ENCODE results near the gene JSRP1.
A peak's percentile ranks its signal among the peaks of the same experiment; 100 is the strongest.

Gene JSRP1

DNA sequence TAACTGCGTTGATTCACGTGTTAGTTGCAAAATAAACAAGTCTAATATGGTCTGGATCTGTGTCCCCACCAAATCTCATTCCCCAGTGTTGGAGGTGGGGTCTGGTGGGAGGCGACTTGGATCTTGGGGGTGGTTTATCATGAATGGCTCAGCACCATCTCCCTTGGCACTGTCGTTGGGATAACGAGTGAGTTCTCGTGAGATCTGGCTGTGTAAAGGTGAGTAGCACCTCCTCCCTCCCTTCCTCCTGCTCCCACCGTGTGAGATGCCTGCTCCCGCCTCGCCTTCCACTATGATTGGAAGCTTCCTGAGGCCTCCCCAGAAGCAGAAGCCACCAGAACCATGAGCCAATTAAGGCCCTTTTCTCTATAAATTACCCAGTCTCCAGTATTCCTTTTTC lies 20.9 kb upstream of the JSRP1 start:
- ChIA-PET POLR2A (no interaction called here), CTCF (no interaction called here)
- no peak for DNase-seq (ENCODE audit: extremely low spot score)
- no peak for TF ChIP-seq FOXM1 (IDR thresholded peaks at IDR 0.05; ENCODE audit: borderline replicate concordance)
- TF ChIP-seq ELF4 (IDR thresholded peaks at IDR 0.05) = no peak
- no peak for TF ChIP-seq LEF1 (IDR thresholded peaks at IDR 0.05; ENCODE audit: borderline replicate concordance)
- TF ChIP-seq BHLHE40 (IDR thresholded peaks at IDR 0.05; ENCODE audit: borderline replicate concordance) = no peak
- TF ChIP-seq ARNT (IDR thresholded peaks at IDR 0.05) = no peak
- no peak for TF ChIP-seq HDGF (IDR thresholded peaks at IDR 0.05; ENCODE audit: borderline replicate concordance)
- TF ChIP-seq SUZ12 (IDR thresholded peaks at IDR 0.05) = no peak
- TF ChIP-seq FOXA1 (IDR thresholded peaks at IDR 0.05) = no peak
- no peak for TF ChIP-seq FOXK2 (IDR thresholded peaks at IDR 0.05)
- TF ChIP-seq SP1 (IDR thresholded peaks at IDR 0.05) = no peak
- no peak for TF ChIP-seq L3MBTL2 (conservative IDR thresholded peaks at IDR 0.05)
- TF ChIP-seq TARDBP (IDR thresholded peaks at IDR 0.05) = no peak
- no peak for TF ChIP-seq ZNF384 (IDR thresholded peaks at IDR 0.05)
- TF ChIP-seq CTBP1 (IDR thresholded peaks at IDR 0.05; ENCODE audit: borderline replicate concordance) = no peak
- TF ChIP-seq, protein P1, sequence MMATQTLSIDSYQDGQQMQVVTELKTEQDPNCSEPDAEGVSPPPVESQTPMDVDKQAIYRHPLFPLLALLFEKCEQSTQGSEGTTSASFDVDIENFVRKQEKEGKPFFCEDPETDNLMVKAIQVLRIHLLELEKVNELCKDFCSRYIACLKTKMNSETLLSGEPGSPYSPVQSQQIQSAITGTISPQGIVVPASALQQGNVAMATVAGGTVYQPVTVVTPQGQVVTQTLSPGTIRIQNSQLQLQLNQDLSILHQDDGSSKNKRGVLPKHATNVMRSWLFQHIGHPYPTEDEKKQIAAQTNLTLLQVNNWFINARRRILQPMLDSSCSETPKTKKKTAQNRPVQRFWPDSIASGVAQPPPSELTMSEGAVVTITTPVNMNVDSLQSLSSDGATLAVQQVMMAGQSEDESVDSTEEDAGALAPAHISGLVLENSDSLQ (IDR thresholded peaks at IDR 0.05) = no peak
- TF ChIP-seq NFRKB (IDR thresholded peaks at IDR 0.05) = no peak

DNA sequence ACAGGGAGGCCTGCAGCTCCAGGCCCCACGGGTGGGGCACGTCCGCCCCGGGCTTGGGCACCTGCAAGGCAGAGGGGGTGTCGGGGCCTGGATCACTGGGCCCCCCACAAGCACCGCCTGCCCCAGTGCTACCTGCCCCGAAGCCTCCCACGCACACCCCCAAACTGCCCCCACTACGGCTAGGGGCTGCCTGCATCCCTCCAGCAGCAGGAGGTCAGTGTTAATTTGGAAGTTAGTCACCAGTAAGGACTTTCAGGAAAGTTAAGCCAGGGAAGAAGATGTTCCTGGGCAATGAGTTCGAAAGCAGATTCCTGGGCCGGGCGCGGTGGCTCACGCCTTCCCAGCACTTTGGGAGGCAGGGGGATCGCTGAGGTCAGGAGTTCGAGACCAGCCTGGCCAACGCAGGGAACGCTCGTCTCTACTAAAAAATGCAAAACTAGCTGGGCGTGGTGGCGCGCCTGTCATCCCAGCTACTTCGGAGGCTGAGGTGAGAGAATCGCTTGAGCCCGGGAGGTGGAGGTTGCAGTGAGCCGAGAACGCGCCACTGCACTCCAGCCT lies 20.3 kb upstream of the JSRP1 start:
- ChIA-PET POLR2A (no interaction called here), CTCF (no interaction called here)
- DNase-seq (ENCODE audit: extremely low spot score) = no peak
- TF ChIP-seq SP1 (IDR thresholded peaks at IDR 0.05) (no peak), L3MBTL2 (conservative IDR thresholded peaks at IDR 0.05) (no peak), BHLHE40 (IDR thresholded peaks at IDR 0.05; ENCODE audit: borderline replicate concordance) (no peak), LEF1 (IDR thresholded peaks at IDR 0.05; ENCODE audit: borderline replicate concordance) (no peak)

DNA sequence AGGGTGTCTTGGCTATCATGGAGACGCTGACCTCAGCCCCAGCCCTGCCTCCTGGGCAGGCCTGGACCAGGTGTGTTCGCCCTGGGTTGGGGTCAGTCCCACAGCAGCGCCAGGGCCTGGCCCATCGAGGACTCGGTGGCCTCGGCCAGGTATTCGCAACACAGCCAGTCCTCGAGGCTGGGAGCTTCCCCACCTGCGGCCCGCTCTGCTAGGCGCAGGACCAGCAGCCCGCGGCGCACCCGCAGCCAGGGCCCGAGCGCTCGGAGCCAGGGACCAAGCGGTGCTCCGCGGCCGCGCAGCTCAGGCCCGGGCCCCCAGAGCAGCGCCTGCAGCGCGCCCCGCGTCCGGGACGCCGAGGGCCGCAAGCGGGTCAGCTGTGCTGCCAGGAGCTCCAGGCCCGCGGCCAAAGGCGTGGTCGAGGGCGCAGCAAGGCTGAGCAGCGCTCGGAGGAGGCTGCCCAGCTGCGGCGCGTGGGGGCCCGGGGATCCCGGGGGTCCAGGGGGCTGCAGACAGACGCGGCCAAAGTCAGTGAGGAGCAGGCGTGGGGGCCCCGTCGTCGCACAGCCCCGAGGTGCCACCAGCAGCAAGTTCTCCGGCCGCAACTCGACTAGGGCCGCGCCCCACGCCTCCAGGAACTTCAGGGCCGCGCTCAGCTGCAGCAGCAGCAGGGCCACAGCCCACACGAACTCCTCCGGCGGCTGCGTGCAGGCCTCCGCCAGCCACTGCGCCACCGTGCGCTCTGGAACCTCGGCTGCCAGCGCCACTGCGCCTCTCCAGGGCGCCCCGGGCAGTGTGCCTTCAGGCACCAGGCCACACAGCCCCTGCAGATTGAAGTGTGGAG lies 19.6 kb upstream of the JSRP1 start:
- TF ChIP-seq, protein P1 (IDR thresholded peaks at IDR 0.05) = no peak
- no peak for TF ChIP-seq NFRKB (IDR thresholded peaks at IDR 0.05)
- no peak for TF ChIP-seq ELF4 (IDR thresholded peaks at IDR 0.05)
- TF ChIP-seq TARDBP (IDR thresholded peaks at IDR 0.05) = no peak
- no peak for TF ChIP-seq HDGF (IDR thresholded peaks at IDR 0.05; ENCODE audit: borderline replicate concordance)
- TF ChIP-seq SP1 (IDR thresholded peaks at IDR 0.05) = no peak
- no peak for TF ChIP-seq FOXM1 (IDR thresholded peaks at IDR 0.05; ENCODE audit: borderline replicate concordance)
- TF ChIP-seq ZNF384 (IDR thresholded peaks at IDR 0.05) = no peak
- no peak for TF ChIP-seq SUZ12 (IDR thresholded peaks at IDR 0.05)
- no peak for TF ChIP-seq BHLHE40 (IDR thresholded peaks at IDR 0.05; ENCODE audit: borderline replicate concordance)
- TF ChIP-seq L3MBTL2 (conservative IDR thresholded peaks at IDR 0.05) = no peak
- POLR2A ChIA-PET = interaction anchor here (1.6 kb wide), 1 partner anchor 13 kb away, joined by 4 read pairs; no protein-coding TSS in a partner anchor
- CTCF ChIA-PET = interaction anchor here (1.7 kb wide), 1 partner anchor 41 kb away, joined by 4 read pairs; no protein-coding TSS in a partner anchor
- DNase-seq (ENCODE audit: extremely low spot score) = no peak

DNA sequence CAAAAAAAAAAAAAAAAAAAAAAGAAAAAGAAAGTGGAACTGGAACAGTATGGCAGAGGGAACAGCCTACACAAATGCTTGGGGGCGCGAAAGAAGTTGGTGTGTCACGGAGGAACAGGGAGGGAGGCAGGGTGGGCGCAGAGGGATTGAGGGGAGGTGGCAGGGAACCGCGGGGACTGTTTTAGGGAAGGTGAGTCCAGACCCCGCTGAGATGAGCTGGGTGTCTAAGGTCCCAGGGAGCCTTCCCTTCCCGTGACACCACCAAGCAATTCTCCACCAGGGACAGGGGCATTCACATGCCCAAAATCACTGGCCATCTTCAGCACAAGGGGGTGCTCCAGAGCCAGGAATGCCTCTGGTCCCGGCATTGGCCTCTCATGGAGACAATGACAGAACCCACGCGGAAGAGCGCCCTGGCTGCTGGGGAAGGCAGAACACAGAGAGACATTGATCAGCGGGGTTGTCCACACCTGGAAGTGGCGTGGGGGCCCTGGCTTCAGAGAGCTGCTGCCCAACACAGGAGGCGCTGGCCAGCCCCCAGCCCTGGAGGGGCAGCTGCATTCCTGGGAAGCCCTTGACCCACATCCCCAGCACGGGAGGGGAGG lies 18.8 kb upstream of the JSRP1 start:
- POLR2A ChIA-PET = interaction anchor here (1.3 to 1.6 kb wide), 2 partner anchors 10 to 14 kb away, joined by 3 to 4 read pairs; no protein-coding TSS in a partner anchor
- TF ChIP-seq HDGF (IDR thresholded peaks at IDR 0.05; ENCODE audit: borderline replicate concordance) = no peak
- TF ChIP-seq, protein P1 (IDR thresholded peaks at IDR 0.05) = no peak
- CTCF ChIA-PET = interaction anchor here (0.7 to 1.7 kb wide), 4 partner anchors 38 to 44 kb away, joined by 3 to 4 read pairs (median 4); partner anchors contain the start of gene PLEKHJ1
- DNase-seq (ENCODE audit: extremely low spot score) = peak; percentile 57

DNA sequence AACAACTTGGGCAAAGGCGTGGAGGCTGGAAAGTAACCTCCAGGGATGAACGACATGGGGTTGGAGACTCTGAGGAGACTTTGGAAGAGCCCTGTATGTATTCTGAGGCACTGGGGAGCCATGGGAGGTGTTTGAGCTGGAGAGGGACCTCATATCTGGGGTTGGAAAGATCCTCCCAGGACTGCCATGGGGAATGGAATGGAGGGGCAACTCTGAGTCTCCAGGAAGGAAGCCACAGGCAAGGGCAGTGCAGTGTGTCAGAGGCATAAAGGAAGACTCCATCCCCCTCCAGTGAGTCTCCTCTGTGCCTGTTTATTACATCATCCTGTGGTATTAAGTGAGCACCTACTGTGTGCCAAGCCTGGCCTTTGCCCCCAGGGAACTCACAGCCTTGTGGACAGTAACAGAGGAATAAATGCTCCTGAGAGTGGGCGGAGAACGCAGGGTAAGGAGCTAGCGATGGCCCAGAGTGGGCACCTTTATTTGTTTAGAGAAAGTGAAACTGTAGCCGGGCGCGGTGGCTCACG lies 18.0 kb upstream of the JSRP1 start:
- no peak for DNase-seq (ENCODE audit: extremely low spot score)
- POLR2A ChIA-PET = interaction anchor here (1.3 to 1.9 kb wide), 4 partner anchors 11 to 118 kb away, joined by 3 to 5 read pairs (median 4); no protein-coding TSS in a partner anchor
- CTCF ChIA-PET = interaction anchor here (0.5 to 1.7 kb wide), 7 partner anchors 11 to 118 kb away, joined by 3 to 4 read pairs (median 4); partner anchors contain the start of gene PLEKHJ1
- no peak for TF ChIP-seq ELF4 (IDR thresholded peaks at IDR 0.05)
- TF ChIP-seq, protein P1 (IDR thresholded peaks at IDR 0.05) = no peak
- no peak for TF ChIP-seq FOXA1 (IDR thresholded peaks at IDR 0.05)
- TF ChIP-seq ARNT (IDR thresholded peaks at IDR 0.05) = no peak
- TF ChIP-seq TARDBP (IDR thresholded peaks at IDR 0.05) = no peak
- no peak for TF ChIP-seq LEF1 (IDR thresholded peaks at IDR 0.05; ENCODE audit: borderline replicate concordance)
- TF ChIP-seq ZNF384 (IDR thresholded peaks at IDR 0.05) = no peak
- TF ChIP-seq SUZ12 (IDR thresholded peaks at IDR 0.05) = no peak
- TF ChIP-seq HDGF (IDR thresholded peaks at IDR 0.05; ENCODE audit: borderline replicate concordance) = no peak
- no peak for TF ChIP-seq SP1 (IDR thresholded peaks at IDR 0.05)

Measured in HEK293T (cell line).